Thyroid gland (tissue), 4 donors: ENCODE results near the gene LKAAEAR1. TPM values are rescaled to one million over a fixed set of nuclear protein-coding genes. Genes with fewer than 3 reads are reported as not detected.

Source experiments
- DNase-seq, 2 donors: peaks; one replicate each; pipeline ENCODE4 v3.0.0-alpha.2; 2019
- H3K27ac ChIP-seq, 3 donors: fragments of 200-600 bp; sonication (generic); 1 replicate in 2 of 3; 2 replicates in 1 of 3; pipeline ENCODE4 v1.5.1; 2016 to 2019; ENCODE audit warnings: mild to moderate bottlenecking in 1 of 3, moderate library complexity in 1 of 3
- H3K27me3 ChIP-seq: fragments of 200-600 bp; sonication (generic); one replicate; pipeline ENCODE4 v1.5.1; 2019
- H3K36me3 ChIP-seq, 2 donors: fragments of 200-600 bp; sonication (generic); one replicate each; pipeline ENCODE4 v1.5.1; 2016 to 2019
- H3K4me1 ChIP-seq, 2 donors: fragments of 200-600 bp; sonication (generic); one replicate each; pipeline ENCODE4 v1.5.1; 2017 to 2019
- H3K4me3 ChIP-seq, 3 donors: fragments of 200-600 bp; sonication (generic); replicated peaks in 1 of 3; 1 replicate in 2 of 3; 2 replicates in 1 of 3; pipeline ENCODE4 v1.5.1; 2016; ENCODE audit warnings: mild to moderate bottlenecking in 1 of 3
- H3K9me3 ChIP-seq: fragments of 200-600 bp; sonication (generic); one replicate; pipeline ENCODE4 v1.5.1; 2017
- CTCF ChIP-seq, 6 experiments: fragments of 200-600 bp in 3 of 6; fragments of 450-650 bp in 3 of 6; sonication (generic) in 3 of 6; IDR thresholded peaks; one replicate each; pipeline ENCODE4 v1.5.1; 2016 to 2019; ENCODE audit warnings: antibody characterized with exemption in 6 of 6, mild to moderate bottlenecking in 2 of 6, inconsistent platforms in 1 of 6, moderate library complexity in 1 of 6
- POLR2A ChIP-seq, 2 donors: fragments of 450-650 bp; IDR thresholded peaks; one replicate each; pipeline ENCODE4 v1.6.1; 2017; ENCODE audit warnings: antibody characterized with exemption in 2 of 2, mild to moderate bottlenecking in 2 of 2, moderate library complexity in 1 of 2
- WGBS, 2 donors: methylation state at CpG; one replicate each; pipeline ENCODE4 v1.1.5; 2017; 5-methylcytosine and 5-hydroxymethylcytosine counted together
- intact Hi-C: fragments of 100-400 bp; cut with DNase I; formaldehyde crosslinking; loops from one replicate; pipeline ENCODE4 v1.15.1; 2023
- total RNA-seq, 4 donors: library from RNA; depleted of rRNA; stranded (reverse); fragments of >200 nt; gene quantifications; one replicate each; pipeline ENCODE4 v1.2.3, GENCODE V29; 2016

LKAAEAR1 gene
- total RNA-seq, 4 donors from 2014 or later: 1.3 to 1.7 TPM; not detected in 2

GRCh38 chr20:64077541-64077875 is 6.7 kb downstream of the LKAAEAR1 start:
- TF ChIP-seq CTCF (IDR thresholded peaks at IDR 0.05): no peak
- TF ChIP-seq POLR2A (IDR thresholded peaks at IDR 0.05): no peak
- H3K4me3 ChIP-seq: no peak overlapping the region
- no peaks in the 10 kb centered on the region for H3K9me3 ChIP-seq
- peaks cover 0 to 10% of the 10 kb centered on the region in 2 donors for H3K36me3 ChIP-seq
- no peak overlapping the region for H3K27ac ChIP-seq
- no peak for DNase-seq
- H3K27me3 ChIP-seq: no peaks in the 10 kb centered on the region
- intact Hi-C loops: no loop called here
- WGBS, 2 donors: 60 to 63% methylated on average over 1 to 7 of the region's 7 CpGs
- peaks cover 11 to 17% of the 10 kb centered on the region in 2 donors for H3K4me1 ChIP-seq

GRCh38 chr20:64077094-64077493 is 7.1 kb downstream of the LKAAEAR1 start:
- H3K36me3 ChIP-seq: peaks cover 0 to 10% of the 10 kb centered on the region in 2 donors
- 80 to 96% methylated on average over 1 to 4 of the region's 8 CpGs for WGBS, 2 donors
- intact Hi-C loops: no loop called here
- no peak overlapping the region for H3K27ac ChIP-seq
- H3K4me3 ChIP-seq: no peak overlapping the region
- no peak for TF ChIP-seq POLR2A (IDR thresholded peaks at IDR 0.05)
- TF ChIP-seq CTCF (IDR thresholded peaks at IDR 0.05): no peak
- DNase-seq: no peak
- peaks cover 11 to 17% of the 10 kb centered on the region in 2 donors for H3K4me1 ChIP-seq
- no peaks in the 10 kb centered on the region for H3K27me3 ChIP-seq
- H3K9me3 ChIP-seq: no peaks in the 10 kb centered on the region

GRCh38 chr20:64076061-64076997 is 7.9 kb downstream of the LKAAEAR1 start:
- WGBS, 2 donors: 94 to 95% methylated on average over 19 to 20 of the region's 22 CpGs
- TF ChIP-seq POLR2A (IDR thresholded peaks at IDR 0.05): no peak
- TF ChIP-seq CTCF (IDR thresholded peaks at IDR 0.05): no peak
- H3K9me3 ChIP-seq: no peaks in the 10 kb centered on the region
- intact Hi-C loops: no loop called here
- no peaks in the 10 kb centered on the region for H3K27me3 ChIP-seq
- H3K4me1 ChIP-seq: peaks cover 11 to 17% of the 10 kb centered on the region in 2 donors
- no peak for DNase-seq
- H3K36me3 ChIP-seq: peaks cover 0 to 10% of the 10 kb centered on the region in 2 donors
- H3K27ac ChIP-seq: no peak overlapping the region
- H3K4me3 ChIP-seq: no peak overlapping the region

GRCh38 chr20:64075556-64075955 is 8.6 kb downstream of the LKAAEAR1 start:
- 95% methylated on average over 12 of the region's 12 CpGs for WGBS, 2 donors

More at GRCh38 chr20:64075556-64075955, 8.6 kb downstream of the LKAAEAR1 start:
- no peak for TF ChIP-seq POLR2A (IDR thresholded peaks at IDR 0.05)
- no peak for TF ChIP-seq CTCF (IDR thresholded peaks at IDR 0.05)
- DNase-seq: no peak
- no peaks in the 10 kb centered on the region for H3K9me3 ChIP-seq
- no peak overlapping the region for H3K27ac ChIP-seq
- intact Hi-C loops: no loop called here
- H3K4me1 ChIP-seq: peaks cover 11 to 17% of the 10 kb centered on the region in 2 donors
- H3K36me3 ChIP-seq: peaks cover 0 to 10% of the 10 kb centered on the region in 2 donors
- H3K4me3 ChIP-seq: no peak overlapping the region
- H3K27me3 ChIP-seq: no peaks in the 10 kb centered on the region
